Stimulated activated CD4-positive, alpha-beta T cell treated with anti-CD3 and anti-CD28 coated beads, Interleukin-2, amount 100 ng/mL, for 4 hours (primary cell): Measurements from ENCODE around the gene DPYSL4.
A peak's percentile ranks its signal among the peaks of the same experiment; 100 is the strongest.

Source experiments
- DNase-seq: peaks from one replicate; pipeline ENCODE4 v3.0.0-alpha.2; 2020; ENCODE audit warnings: low read depth

DPYSL4 gene

GRCh38 chr10:132178672-132179545 is 7.8 kb upstream of the DPYSL4 start:
- DNase-seq: no peak

- DNase-seq: no peak
These were observed 7.0 kb upstream of the DPYSL4 start for GRCh38 chr10:132179551-132180392.

DNA sequence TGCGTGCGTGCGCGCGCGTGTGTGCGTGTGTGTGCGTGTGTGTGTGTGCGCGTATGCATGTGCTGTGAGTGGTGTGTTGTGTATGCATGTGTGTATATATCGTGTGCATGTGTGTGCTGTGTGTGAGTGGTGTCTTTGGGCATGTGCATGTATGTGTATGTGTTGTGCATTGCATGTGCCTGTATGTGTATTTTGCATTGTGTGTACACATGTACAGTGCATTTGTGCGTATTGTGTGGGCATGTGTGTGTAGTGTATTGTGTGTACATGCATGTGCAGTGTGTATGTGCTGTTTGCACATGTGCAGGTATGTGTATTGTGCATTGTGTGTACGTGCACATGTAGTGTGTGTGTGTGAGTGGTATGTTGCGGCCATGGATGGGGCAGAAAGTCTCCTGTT is 6.0 kb upstream of the DPYSL4 start:
- no peak for DNase-seq

GRCh38 chr10:132181691-132182425 is 4.9 kb upstream of the DPYSL4 start:
- no peak for DNase-seq

GRCh38 chr10:132182591-132182990 is 4.2 kb upstream of the DPYSL4 start:
- no peak for DNase-seq

- DNase-seq: no peak
These were observed 3.7 kb upstream of the DPYSL4 start for GRCh38 chr10:132183046-132183445.

GRCh38 chr10:132184816-132185593 is 1.7 kb upstream of the DPYSL4 start:
- DNase-seq: no peak

GRCh38 chr10:132185601-132186487 is 904 bp upstream of the DPYSL4 start:
- peak; percentile 35 for DNase-seq

GRCh38 chr10:132187430-132188138 is 836 bp downstream of the DPYSL4 start:
- no peak for DNase-seq

DNA sequence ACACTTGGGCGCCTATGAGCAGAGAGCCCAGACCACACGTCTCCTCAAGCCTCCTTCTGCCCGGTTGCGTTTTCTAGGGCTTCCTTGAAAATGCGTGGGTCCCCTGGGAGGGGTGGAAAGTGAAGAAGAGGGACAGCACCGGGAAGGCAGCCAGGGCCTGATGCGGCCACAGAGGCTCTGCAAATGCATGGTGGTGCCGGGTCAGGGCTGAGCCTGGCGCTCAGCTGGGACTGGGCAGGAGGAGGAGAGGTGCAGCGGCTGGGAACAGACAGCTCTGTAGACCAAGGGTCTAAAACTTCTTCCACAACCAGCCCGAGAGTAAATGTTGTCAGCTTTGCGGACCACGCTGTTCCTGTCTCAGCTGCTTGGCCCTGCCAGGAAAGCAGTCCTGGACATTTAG is 1.6 kb downstream of the DPYSL4 start:
- no peak for DNase-seq

DNA sequence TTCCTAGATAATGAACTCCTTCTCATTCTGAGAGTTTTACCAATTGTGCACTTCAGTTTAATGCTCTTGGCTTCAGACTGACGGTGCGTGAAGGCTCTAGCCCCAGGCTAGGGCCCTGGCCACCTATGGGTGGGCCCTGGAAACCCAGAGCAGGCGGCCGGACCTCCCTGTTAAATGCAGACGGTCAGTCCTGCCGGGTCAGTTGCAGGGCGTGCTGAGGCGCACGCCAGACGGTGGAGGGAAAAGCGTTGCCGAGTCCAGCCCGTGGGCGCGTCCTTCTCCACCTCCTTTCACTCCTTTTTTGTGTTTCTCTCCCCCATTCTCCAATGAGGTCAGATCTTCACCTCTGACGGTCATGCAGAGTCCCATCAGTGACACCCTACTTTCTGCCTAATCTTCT is 2.3 kb downstream of the DPYSL4 start:
- DNase-seq: no peak

GRCh38 chr10:132189810-132190422 is 3.2 kb downstream of the DPYSL4 start:
- no peak for DNase-seq

DNA sequence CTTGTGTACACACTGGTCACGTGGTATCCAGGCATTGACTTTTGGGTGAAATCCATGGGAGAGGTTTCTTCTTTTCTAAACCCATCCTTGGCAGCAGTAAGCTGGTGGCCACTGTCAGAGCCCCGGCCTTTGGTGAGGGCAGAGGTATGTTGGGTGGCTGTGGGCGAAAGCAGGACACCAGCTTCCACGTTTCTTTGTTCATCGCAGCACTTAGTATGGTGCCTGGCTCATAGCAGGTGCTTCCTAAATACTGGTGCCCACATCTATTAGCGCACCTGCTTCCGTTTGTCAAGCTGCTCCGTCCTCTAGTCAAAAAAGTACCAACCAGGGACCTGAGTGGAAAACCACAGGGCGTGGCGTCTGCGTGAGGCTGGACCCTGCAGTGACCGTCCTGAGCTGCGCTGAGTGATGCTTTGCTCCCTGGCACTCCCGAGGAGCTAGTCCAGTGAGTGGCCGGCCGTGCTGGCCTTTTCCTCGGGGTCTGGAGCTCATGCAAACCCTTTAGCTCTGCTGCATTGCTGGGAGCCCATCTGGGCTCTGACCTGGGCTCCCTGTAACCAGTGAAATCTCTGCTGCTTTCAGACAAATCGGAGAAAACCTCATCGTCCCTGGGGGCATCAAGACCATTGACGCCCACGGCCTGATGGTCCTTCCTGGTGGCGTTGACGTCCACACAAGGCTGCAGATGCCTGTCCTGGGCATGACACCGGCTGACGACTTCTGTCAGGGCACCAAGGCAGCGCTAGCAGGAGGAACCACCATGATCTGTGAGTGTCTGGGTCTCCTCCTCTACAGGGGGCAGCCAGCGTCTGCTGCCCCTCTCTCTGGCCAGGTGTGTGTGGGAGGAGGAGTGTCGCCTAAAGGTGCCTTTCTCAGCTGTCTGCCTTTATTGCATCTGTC is 5.6 kb downstream of the DPYSL4 start:
- DNase-seq: no peak

DNA sequence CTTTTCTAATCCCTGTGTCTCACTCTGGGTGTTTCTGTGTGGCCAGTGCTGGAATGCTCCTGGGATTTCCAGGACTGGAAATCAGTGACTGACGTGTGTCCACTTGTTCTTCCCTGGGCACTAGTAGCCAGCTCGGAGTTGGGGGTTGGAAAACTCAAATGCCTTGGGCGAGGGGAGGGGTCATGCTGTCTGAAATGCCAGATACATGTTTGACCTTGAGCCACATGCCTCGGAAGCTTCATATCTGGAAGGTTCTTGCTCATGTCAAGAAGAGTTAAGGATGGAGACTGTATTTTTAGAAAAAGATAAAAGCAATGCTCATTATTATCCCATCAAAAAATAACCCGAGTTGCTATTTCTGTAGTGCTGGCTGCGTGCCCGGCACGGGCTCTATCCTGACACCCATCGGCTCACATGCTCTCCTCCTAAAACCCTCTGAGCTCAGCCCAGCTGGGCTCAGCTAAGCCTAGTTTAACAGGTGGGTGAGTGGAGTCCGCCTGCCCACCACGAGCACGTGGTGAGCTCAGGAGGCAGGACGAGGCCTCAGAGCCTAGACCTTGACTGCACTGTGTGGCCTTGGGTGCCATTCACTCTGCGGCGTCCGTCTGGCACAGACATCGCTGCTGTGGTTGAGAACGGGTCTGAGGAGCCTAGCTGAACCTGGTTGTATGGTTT is 6.4 kb downstream of the DPYSL4 start:
- DNase-seq: no peak

DNA sequence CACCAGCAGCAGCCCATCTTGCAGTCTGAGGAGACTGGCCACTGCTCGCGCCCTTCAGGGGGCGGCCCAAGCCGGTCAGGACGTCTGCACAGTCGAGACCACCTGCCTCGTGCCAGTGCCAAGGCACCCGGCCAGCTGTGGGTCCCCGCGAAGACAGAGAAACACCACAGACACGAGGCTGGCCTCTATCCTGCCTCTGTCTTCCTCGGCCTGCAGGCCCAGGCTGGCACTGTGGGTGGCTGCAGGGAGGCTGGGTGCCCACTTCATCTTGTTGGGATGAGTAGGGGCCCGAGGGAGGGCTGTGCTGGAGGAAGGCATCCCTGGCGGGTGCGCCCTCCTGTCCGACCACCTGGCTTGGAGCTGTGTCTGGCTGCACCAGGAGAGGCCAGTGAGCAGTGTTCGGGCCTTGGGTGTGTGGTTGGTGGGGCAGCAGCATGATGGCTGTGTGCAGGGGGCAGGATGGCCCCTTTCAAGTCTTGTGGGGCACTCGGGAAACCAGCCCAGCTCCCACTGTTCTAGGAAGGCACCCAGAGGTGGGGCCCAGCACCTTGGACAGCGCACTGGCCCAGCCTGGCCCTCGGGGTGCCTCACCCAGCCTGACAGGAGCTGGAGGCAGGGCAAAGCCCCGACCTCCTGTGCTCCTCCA is 7.3 kb downstream of the DPYSL4 start:
- no peak for DNase-seq

DNA sequence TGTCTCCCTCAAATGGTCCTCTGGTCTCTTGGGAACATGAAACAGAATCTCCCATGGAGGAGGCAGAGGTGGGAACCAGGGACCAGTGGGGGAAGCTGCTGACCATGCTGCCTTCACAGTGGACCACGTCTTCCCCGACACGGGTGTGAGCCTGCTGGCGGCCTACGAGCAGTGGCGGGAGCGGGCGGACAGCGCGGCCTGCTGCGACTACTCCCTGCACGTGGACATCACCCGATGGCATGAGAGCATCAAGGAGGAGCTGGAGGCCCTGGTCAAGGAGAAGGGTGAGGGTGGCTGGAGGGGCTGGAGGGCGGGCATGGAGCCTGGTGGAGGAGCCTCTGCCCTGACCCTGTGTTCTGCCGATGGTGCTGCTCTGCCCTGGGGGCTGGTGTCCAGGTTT is 8.0 kb downstream of the DPYSL4 start:
- DNase-seq: no peak

DNA sequence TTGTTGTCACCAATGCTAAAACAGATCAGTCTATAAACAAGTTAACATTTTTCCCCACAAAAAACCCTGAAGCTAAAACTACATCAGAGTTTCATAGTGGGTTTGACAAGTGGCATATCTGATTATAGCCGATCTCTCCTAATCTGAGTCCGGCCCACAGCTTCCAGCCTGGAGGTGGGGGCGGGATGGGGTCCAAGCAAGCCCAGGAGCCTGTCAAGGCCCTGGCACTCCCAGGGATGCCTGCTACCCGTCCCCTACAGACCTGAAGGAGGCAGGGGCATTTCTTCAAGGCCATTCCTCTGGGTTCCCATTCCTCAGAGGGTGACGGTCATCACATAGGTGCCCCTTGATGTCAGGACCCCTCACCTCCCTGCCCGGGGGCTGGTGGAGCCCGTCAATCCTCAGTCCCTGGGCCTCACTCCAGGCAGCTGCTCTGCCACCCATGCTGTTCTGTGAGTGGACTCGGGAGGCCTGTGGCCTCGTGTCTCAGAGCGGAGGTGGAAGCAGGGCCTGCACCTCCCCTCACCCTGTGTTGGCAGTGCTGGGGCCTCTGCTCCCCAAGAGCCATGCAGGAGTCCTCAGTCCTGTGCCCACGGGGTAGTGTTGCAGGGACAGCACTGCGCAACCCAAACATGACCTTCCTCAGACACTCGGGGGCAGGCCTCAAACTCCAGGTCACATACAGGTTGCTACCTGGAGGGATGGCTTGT is 8.8 kb downstream of the DPYSL4 start:
- no peak for DNase-seq
